ENCODE measurements around the gene SP100. TPM values are rescaled to one million over a fixed set of nuclear protein-coding genes. Genes with fewer than 3 reads are reported as not detected.

Gene SP100
- total and polyA plus RNA-seq, 2 of the 13 experiments (the other 11 are each of a cell fraction or from before 2014, with no cell fraction given): 12.6 to 16.5 TPM

GRCh38 chr2:230382108-230382507 lies 33.9 kb upstream of the SP100 start:
- Histone ChIP-seq H4K20me1 (ENCODE audit: insufficient read depth, low read length) (no peaks in the 10 kb centered on the region), H3K27ac (ENCODE audit: extremely low read length, insufficient read depth, low read length) (no peak overlapping the region), H3K27me3 (ENCODE audit: control insufficient read depth in 1 of 2, insufficient read depth in 2 of 2, low read length in 2 of 2) (no peaks in the 10 kb centered on the region), H3K4me1 (ENCODE audit: insufficient read depth, low read length) (no peaks in the 10 kb centered on the region), H2AFZ (ENCODE audit: low read length) (no peak overlapping the region), H3K9ac (ENCODE audit: insufficient read depth, low read depth, low read length) (no peak overlapping the region), H3K4me2 (ENCODE audit: low read depth, low read length) (no peak overlapping the region), H3K9me3 (ENCODE audit: low read length) (no peaks in the 10 kb centered on the region), H3K79me2 (ENCODE audit: insufficient read depth, low read length) (no peaks in the 10 kb centered on the region), H3K4me3 (replicated peaks in 1 of 3; ENCODE audit: insufficient read depth in 1 of 3, low read depth in 2 of 3, low read length in 3 of 3) (no peak overlapping the region), H3K36me3 (replicated peaks in 1 of 2; ENCODE audit: control insufficient read depth in 1 of 2, insufficient read depth in 2 of 2, low read length in 2 of 2) (peaks cover 0 to 5% of the 10 kb centered on the region in 2 experiments; a peak in 2 of 5 replicates)
- in situ Hi-C loops (cut with HindIII; ENCODE audit: extremely low pct_ligation_motif_present, low pct_unique_long_range_greater_than_20kb) (no loop called here), intact Hi-C loops (cut with micrococcal nuclease; ENCODE audit: unreplicated experiment) (no loop called here)
- 78% methylated on average over 2 of the region's 2 CpGs for WGBS (ENCODE audit: low lambda C conversion rate)
- ChIA-PET POLR2A (no interaction called here), CTCF (ENCODE audit: low intra/inter-chr PET ratio, low total read pairs) (no interaction called here)
- no TSS peak for BruUV-seq (replicated peaks)
- DNase-seq (ENCODE audit: low spot score): no peak
- no peak for ATAC-seq
- FAIRE-seq: no peak
- no peak for TF ChIP-seq ZNF547 (CRISPR knock-in tag; IDR thresholded peaks at IDR 0.05)
- peak; percentile 74 for TF ChIP-seq MAFF (IDR thresholded peaks at IDR 0.05; ENCODE audit: low read depth, low read length)
- TF ChIP-seq MAFK (conservative IDR thresholded peaks at IDR 0.05 in 1 of 2, IDR thresholded peaks at IDR 0.05 in 1 of 2; ENCODE audit: low read length in 2 of 2): peak; percentile 83 to 93

- Histone ChIP-seq H2AFZ (ENCODE audit: low read length) (no peak overlapping the region), H3K9ac (ENCODE audit: insufficient read depth, low read depth, low read length) (no peak overlapping the region), H3K4me1 (ENCODE audit: insufficient read depth, low read length) (no peaks in the 10 kb centered on the region), H3K79me2 (ENCODE audit: insufficient read depth, low read length) (no peaks in the 10 kb centered on the region), H3K27me3 (ENCODE audit: control insufficient read depth in 1 of 2, insufficient read depth in 2 of 2, low read length in 2 of 2) (no peaks in the 10 kb centered on the region), H4K20me1 (ENCODE audit: insufficient read depth, low read length) (no peaks in the 10 kb centered on the region), H3K9me3 (ENCODE audit: low read length) (no peaks in the 10 kb centered on the region), H3K4me3 (replicated peaks in 1 of 3; ENCODE audit: insufficient read depth in 1 of 3, low read depth in 2 of 3, low read length in 3 of 3) (no peak overlapping the region), H3K36me3 (replicated peaks in 1 of 2; ENCODE audit: control insufficient read depth in 1 of 2, insufficient read depth in 2 of 2, low read length in 2 of 2) (peaks cover 0 to 8% of the 10 kb centered on the region in 2 experiments; a peak in 2 of 5 replicates), H3K4me2 (ENCODE audit: low read depth, low read length) (no peak overlapping the region), H3K27ac (ENCODE audit: extremely low read length, insufficient read depth, low read length) (no peak overlapping the region)
- DNase-seq (ENCODE audit: low spot score) (no peak), ATAC-seq (no peak), FAIRE-seq (no peak)
- WGBS (ENCODE audit: low lambda C conversion rate): 98% methylated on average over 5 of the region's 5 CpGs
- POLR2A ChIA-PET: no interaction called here
- in situ Hi-C loops (cut with HindIII; ENCODE audit: extremely low pct_ligation_motif_present, low pct_unique_long_range_greater_than_20kb) (no loop called here), intact Hi-C loops (cut with micrococcal nuclease; ENCODE audit: unreplicated experiment) (no loop called here)
- BruUV-seq (replicated peaks): no TSS peak
- CTCF ChIA-PET (ENCODE audit: low intra/inter-chr PET ratio, low total read pairs): no interaction called here
- TF ChIP-seq ZFP1 (CRISPR knock-in tag; IDR thresholded peaks at IDR 0.05) (no peak), MBNL3 (CRISPR knock-in tag; conservative IDR thresholded peaks at IDR 0.05) (no peak), ZNF354B (CRISPR knock-in tag; IDR thresholded peaks at IDR 0.05) (no peak), ZSCAN22 (CRISPR knock-in tag; IDR thresholded peaks at IDR 0.05) (no peak), CBX1 (IDR thresholded peaks at IDR 0.05; ENCODE audit: low read depth) (no peak), PTBP1 (IDR thresholded peaks at IDR 0.05; ENCODE audit: low read depth, low read length, poor library complexity, severe bottlenecking) (no peak), GPBP1L1 (CRISPR knock-in tag; IDR thresholded peaks at IDR 0.05) (no peak)
- TF ChIP-seq, protein P1, sequence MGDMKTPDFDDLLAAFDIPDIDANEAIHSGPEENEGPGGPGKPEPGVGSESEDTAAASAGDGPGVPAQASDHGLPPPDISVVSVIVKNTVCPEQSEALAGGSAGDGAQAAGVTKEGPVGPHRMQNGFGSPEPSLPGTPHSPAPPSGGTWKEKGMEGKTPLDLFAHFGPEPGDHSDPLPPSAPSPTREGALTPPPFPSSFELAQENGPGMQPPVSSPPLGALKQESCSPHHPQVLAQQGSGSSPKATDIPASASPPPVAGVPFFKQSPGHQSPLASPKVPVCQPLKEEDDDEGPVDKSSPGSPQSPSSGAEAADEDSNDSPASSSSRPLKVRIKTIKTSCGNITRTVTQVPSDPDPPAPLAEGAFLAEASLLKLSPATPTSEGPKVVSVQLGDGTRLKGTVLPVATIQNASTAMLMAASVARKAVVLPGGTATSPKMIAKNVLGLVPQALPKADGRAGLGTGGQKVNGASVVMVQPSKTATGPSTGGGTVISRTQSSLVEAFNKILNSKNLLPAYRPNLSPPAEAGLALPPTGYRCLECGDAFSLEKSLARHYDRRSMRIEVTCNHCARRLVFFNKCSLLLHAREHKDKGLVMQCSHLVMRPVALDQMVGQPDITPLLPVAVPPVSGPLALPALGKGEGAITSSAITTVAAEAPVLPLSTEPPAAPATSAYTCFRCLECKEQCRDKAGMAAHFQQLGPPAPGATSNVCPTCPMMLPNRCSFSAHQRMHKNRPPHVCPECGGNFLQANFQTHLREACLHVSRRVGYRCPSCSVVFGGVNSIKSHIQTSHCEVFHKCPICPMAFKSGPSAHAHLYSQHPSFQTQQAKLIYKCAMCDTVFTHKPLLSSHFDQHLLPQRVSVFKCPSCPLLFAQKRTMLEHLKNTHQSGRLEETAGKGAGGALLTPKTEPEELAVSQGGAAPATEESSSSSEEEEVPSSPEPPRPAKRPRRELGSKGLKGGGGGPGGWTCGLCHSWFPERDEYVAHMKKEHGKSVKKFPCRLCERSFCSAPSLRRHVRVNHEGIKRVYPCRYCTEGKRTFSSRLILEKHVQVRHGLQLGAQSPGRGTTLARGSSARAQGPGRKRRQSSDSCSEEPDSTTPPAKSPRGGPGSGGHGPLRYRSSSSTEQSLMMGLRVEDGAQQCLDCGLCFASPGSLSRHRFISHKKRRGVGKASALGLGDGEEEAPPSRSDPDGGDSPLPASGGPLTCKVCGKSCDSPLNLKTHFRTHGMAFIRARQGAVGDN (CRISPR knock-in tag; IDR thresholded peaks at IDR 0.05): no peak
These were observed 32.5 kb upstream of the SP100 start for GRCh38 chr2:230383453-230383852.

All from HepG2 (cell line).